Astrocyte (in vitro differentiated cells and primary cell): ENCODE results near the gene MIA3. TPM values are rescaled to one million over a fixed set of nuclear protein-coding genes. Genes with fewer than 3 reads are reported as not detected.

Source experiments
- DNase-seq: peaks from one replicate; pipeline ENCODE4 v3.0.0-alpha.2; 2010; ENCODE audit warnings: low read depth
- FAIRE-seq: peaks from 2 replicates; lab custom pipeline; 2011; peaks lifted over from hg19 to GRCh38; lab: Jason Lieb, UNC
- H2AFZ ChIP-seq: 2 replicates; pipeline ENCODE4 v1.6.0; 2012; ENCODE audit warnings: low read depth, low read length, inconsistent platforms
- H3K27ac ChIP-seq: 2 replicates; pipeline ENCODE4 v1.5.1; 2011; ENCODE audit warnings: low read depth, low read length, inconsistent platforms
- H3K27me3 ChIP-seq: 2 replicates; pipeline ENCODE4 v1.6.0; 2011; ENCODE audit warnings: low read length, inconsistent platforms; ENCODE audit not compliant: insufficient read depth
- H3K36me3 ChIP-seq: 2 replicates; pipeline ENCODE4 v1.5.1; 2011; ENCODE audit warnings: low read length, inconsistent platforms; ENCODE audit not compliant: insufficient read depth
- H3K4me1 ChIP-seq: 2 replicates; pipeline ENCODE4 v1.5.1; 2011; ENCODE audit warnings: low read length, inconsistent platforms; ENCODE audit not compliant: insufficient read depth
- H3K4me2 ChIP-seq: 2 replicates; pipeline ENCODE4 v1.6.0; 2012; ENCODE audit warnings: low read length, inconsistent platforms
- H3K4me3 ChIP-seq: 2 replicates; pipeline ENCODE4 v1.5.1; 2011; ENCODE audit warnings: low read depth, mild to moderate bottlenecking, low read length, inconsistent platforms; ENCODE audit not compliant: insufficient read depth
- H3K79me2 ChIP-seq: 2 replicates; pipeline ENCODE4 v1.6.0; 2012; ENCODE audit warnings: mild to moderate bottlenecking, low read length, inconsistent platforms; ENCODE audit not compliant: insufficient read depth
- H3K9ac ChIP-seq: 2 replicates; pipeline ENCODE4 v1.6.0; 2012; ENCODE audit warnings: mild to moderate bottlenecking, low read length, inconsistent platforms
- H3K9me3 ChIP-seq: 2 replicates; pipeline ENCODE4 v1.5.1; 2012; ENCODE audit warnings: low read depth, mild to moderate bottlenecking, low read length, inconsistent platforms; ENCODE audit not compliant: insufficient read depth
- H4K20me1 ChIP-seq: 2 replicates; pipeline ENCODE4 v1.6.0; 2012; ENCODE audit warnings: low read length, inconsistent platforms; ENCODE audit not compliant: insufficient read depth
- H3K27ac Mint-ChIP-seq: one replicate; pipeline ENCODE4 v1.8.0; 2021; ENCODE audit warnings: mild to moderate bottlenecking, mixed read lengths; ENCODE audit not compliant: unreplicated experiment
- H3K27me3 Mint-ChIP-seq: one replicate; pipeline ENCODE4 v1.8.0; 2021; ENCODE audit warnings: low read depth, mixed read lengths; ENCODE audit not compliant: unreplicated experiment
- H3K36me3 Mint-ChIP-seq: one replicate; pipeline ENCODE4 v1.8.0; 2021; ENCODE audit warnings: low read depth, mixed read lengths; ENCODE audit not compliant: unreplicated experiment
- H3K4me1 Mint-ChIP-seq: one replicate; pipeline ENCODE4 v1.8.0; 2021; ENCODE audit warnings: low read depth, mixed read lengths; ENCODE audit not compliant: unreplicated experiment
- H3K4me3 Mint-ChIP-seq: one replicate; pipeline ENCODE4 v1.8.0; 2021; ENCODE audit warnings: mild to moderate bottlenecking, moderate library complexity, mixed read lengths; ENCODE audit not compliant: unreplicated experiment
- H3K9me3 Mint-ChIP-seq: one replicate; pipeline ENCODE4 v1.8.0; 2021; ENCODE audit warnings: mild to moderate bottlenecking, mixed read lengths; ENCODE audit not compliant: unreplicated experiment
- CTCF ChIP-seq: IDR thresholded peaks from 2 replicates; pipeline ENCODE4 v1.5.1; 2011; ENCODE audit warnings: low read depth, mild to moderate bottlenecking, inconsistent platforms, low read length, moderate library complexity; ENCODE audit not compliant: insufficient read depth
- EZH2 ChIP-seq: IDR thresholded peaks from 2 replicates; pipeline ENCODE4 v1.6.1; 2012; ENCODE audit warnings: mild to moderate bottlenecking, low read length, inconsistent platforms; ENCODE audit not compliant: insufficient read depth
- total RNA-seq: library from RNA; stranded (reverse); gene quantifications from 2 replicates; pipeline ENCODE4 v1.2.1, GENCODE V29; 2021

The MIA3 gene
- total RNA-seq, 1 donor from 2014 or later = 63.5 TPM

GRCh38 chr1:222643938-222644635, 26.2 kb downstream of the MIA3 start:
- Mint-ChIP-seq H3K9me3 (no peaks in the 10 kb centered on the region), H3K4me1 (peaks cover 2% of the 10 kb centered on the region), H3K27me3 (no peaks in the 10 kb centered on the region), H3K27ac (peak overlapping the region; percentile 94), H3K36me3 (no peaks in the 10 kb centered on the region), H3K4me3 (peak overlapping the region; percentile 98)
- Histone ChIP-seq H3K79me2 (peaks cover 24% of the 10 kb centered on the region), H3K4me3 (peak overlapping the region; percentile 91), H3K4me2 (peak overlapping the region; percentile 90), H3K9me3 (no peaks in the 10 kb centered on the region), H3K4me1 (peaks cover 4% of the 10 kb centered on the region), H3K9ac (peak overlapping the region; percentile 92), H2AFZ (peak overlapping the region; percentile 88), H3K27me3 (no peaks in the 10 kb centered on the region), H3K27ac (peak overlapping the region; percentile 95), H3K36me3 (peaks cover 5% of the 10 kb centered on the region), H4K20me1 (no peaks in the 10 kb centered on the region)
- FAIRE-seq = peak; percentile 41
- DNase-seq = peak; percentile 98
- TF ChIP-seq CTCF = no peak
- no peak for TF ChIP-seq EZH2

GRCh38 chr1:222644636-222644980, 26.7 kb downstream of the MIA3 start:
- H3K4me2 ChIP-seq = peak overlapping the region; percentile 90
- H3K79me2 ChIP-seq = peaks cover 24% of the 10 kb centered on the region
- H3K36me3 ChIP-seq = peaks cover under 1% of the 10 kb centered on the region
- H4K20me1 ChIP-seq = no peaks in the 10 kb centered on the region
- H3K27ac Mint-ChIP-seq = peak overlapping the region; percentile 94
- TF ChIP-seq CTCF = no peak
- TF ChIP-seq EZH2 = no peak
- H3K4me1 Mint-ChIP-seq = peaks cover 2% of the 10 kb centered on the region
- no peaks in the 10 kb centered on the region for H3K9me3 Mint-ChIP-seq
- H3K9ac ChIP-seq = peak overlapping the region; percentile 92
- H3K4me3 ChIP-seq = peak overlapping the region; percentile 91
- H3K4me1 ChIP-seq = peaks cover 4% of the 10 kb centered on the region
- H3K27ac ChIP-seq = peak overlapping the region; percentile 95
- FAIRE-seq = no peak
- no peaks in the 10 kb centered on the region for H3K27me3 ChIP-seq
- H3K36me3 Mint-ChIP-seq = no peaks in the 10 kb centered on the region
- H2AFZ ChIP-seq = peak overlapping the region; percentile 65
- H3K4me3 Mint-ChIP-seq = peak overlapping the region; percentile 98
- DNase-seq = peak; percentile 15
- H3K27me3 Mint-ChIP-seq = no peaks in the 10 kb centered on the region
- H3K9me3 ChIP-seq = no peaks in the 10 kb centered on the region

- Mint-ChIP-seq H3K36me3 (peaks cover 6% of the 10 kb centered on the region), H3K9me3 (no peaks in the 10 kb centered on the region), H3K4me1 (no peaks in the 10 kb centered on the region), H3K4me3 (no peak overlapping the region), H3K27ac (no peak overlapping the region), H3K27me3 (no peaks in the 10 kb centered on the region)
- Histone ChIP-seq H3K27ac (no peak overlapping the region), H3K9me3 (no peaks in the 10 kb centered on the region), H3K9ac (no peak overlapping the region), H3K36me3 (peaks cover 49% of the 10 kb centered on the region), H3K4me1 (no peaks in the 10 kb centered on the region), H3K27me3 (no peaks in the 10 kb centered on the region), H3K4me3 (no peak overlapping the region), H2AFZ (no peak overlapping the region), H4K20me1 (no peaks in the 10 kb centered on the region), H3K4me2 (no peak overlapping the region), H3K79me2 (no peaks in the 10 kb centered on the region)
- FAIRE-seq (no peak), DNase-seq (no peak)
- TF ChIP-seq CTCF (no peak), EZH2 (no peak)
These were observed 34.8 kb downstream of the MIA3 start for GRCh38 chr1:222652676-222653075.
